Hepatocyte (in vitro differentiated cells): ENCODE measurements around the gene ABCD3. TPM values are rescaled to one million over a fixed set of nuclear protein-coding genes. Genes with fewer than 3 reads are reported as not detected.
A peak's percentile ranks its signal among the peaks of the same experiment; 100 is the strongest.
"Not testable (repeated sequence)": the region's sequence is repeated elsewhere in the genome, so short reads cannot be mapped to it uniquely, and the experiment has no call there.

Source experiments
- DNase-seq: peaks from one replicate; pipeline ENCODE4 v3.0.0-alpha.2; 2016; ENCODE audit warnings: low spot score
- H2AFZ ChIP-seq: fragments of 200-600 bp; sonication (generic); 2 replicates; pipeline ENCODE4 v1.6.0; 2016; ENCODE audit warnings: antibody characterized with exemption, mild to moderate bottlenecking
- H3K27ac ChIP-seq: fragments of 200-600 bp; sonication (generic); 2 replicates; pipeline ENCODE4 v1.5.1; 2016; ENCODE audit warnings: mild to moderate bottlenecking
- H3K27me3 ChIP-seq: fragments of 200-600 bp; sonication (generic); 2 replicates; pipeline ENCODE4 v1.6.1; 2016
- H3K36me3 ChIP-seq: fragments of 200-600 bp; sonication (generic); replicated peaks from 2 replicates; pipeline ENCODE4 v1.5.1; 2016; ENCODE audit warnings: low read depth; ENCODE audit not compliant: insufficient read depth
- H3K4me1 ChIP-seq: fragments of 200-600 bp; sonication (generic); 2 replicates; pipeline ENCODE4 v1.5.1; 2016; ENCODE audit warnings: mild to moderate bottlenecking, moderate library complexity; ENCODE audit not compliant: insufficient read depth
- H3K4me2 ChIP-seq: fragments of 200-600 bp; sonication (generic); 2 replicates; pipeline ENCODE4 v1.6.0; 2016
- H3K4me3 ChIP-seq: fragments of 200-600 bp; sonication (generic); 2 replicates; pipeline ENCODE4 v1.5.1; 2016; ENCODE audit warnings: mild to moderate bottlenecking
- H3K79me2 ChIP-seq: fragments of 200-600 bp; sonication (generic); 2 replicates; pipeline ENCODE4 v1.6.0; 2017; ENCODE audit warnings: mild to moderate bottlenecking
- H3K9me2 ChIP-seq: fragments of 200-600 bp; sonication (generic); replicated peaks from 2 replicates; pipeline ENCODE4 v1.6.0; 2017; ENCODE audit warnings: mild to moderate bottlenecking; ENCODE audit not compliant: insufficient read depth
- H3K9me3 ChIP-seq: fragments of 200-600 bp; sonication (generic); 2 replicates; pipeline ENCODE4 v1.5.1; 2016; ENCODE audit warnings: low read depth, mild to moderate bottlenecking
- H4K20me1 ChIP-seq: fragments of 200-600 bp; sonication (generic); 2 replicates; pipeline ENCODE4 v1.6.0; 2016; ENCODE audit warnings: mild to moderate bottlenecking; ENCODE audit not compliant: insufficient read depth, poor library complexity, severe bottlenecking
- CTCF ChIP-seq: fragments of 200-600 bp; sonication (generic); IDR thresholded peaks from 2 replicates; pipeline ENCODE4 v1.5.1; 2016; ENCODE audit warnings: antibody characterized with exemption, mild to moderate bottlenecking; ENCODE audit not compliant: poor library complexity
- EZH2 ChIP-seq: fragments of 200-600 bp; sonication (generic); IDR thresholded peaks from 2 replicates; pipeline ENCODE4 v1.6.1; 2016; ENCODE audit warnings: antibody characterized with exemption, mild to moderate bottlenecking, borderline replicate concordance
- EZH2phosphoT487 ChIP-seq: fragments of 200-600 bp; sonication (generic); IDR thresholded peaks from one replicate; pipeline ENCODE4 v1.6.1; 2018; ENCODE audit warnings: antibody characterized with exemption, mild to moderate bottlenecking, low read depth, moderate library complexity; ENCODE audit not compliant: unreplicated experiment, severe bottlenecking
- WGBS: methylation state at CpG from one replicate; pipeline ENCODE4 v1.1.6; 2016; ENCODE audit warnings: low lambda C conversion rate; ENCODE audit errors: missing lambda C conversion rate; 5-methylcytosine and 5-hydroxymethylcytosine counted together
- polyA plus RNA-seq: library from polyadenylated mRNA; unstranded; fragments of >200 nt; fragmentation: Nextera tagmentation; extraction: Ambion mirVana; gene quantifications from 2 replicates; pipeline ENCODE4 v1.2.1, GENCODE V29; 2016
- total RNA-seq: library from RNA; depleted of rRNA; stranded (reverse); fragments of >200 nt; gene quantifications from 2 replicates; pipeline ENCODE4 v1.2.3, GENCODE V29; 2014

ABCD3 gene
- total and polyA plus RNA-seq, 2 experiments from 2014 or later: 50.7 to 96.4 TPM

GRCh38 chr1:94428441-94428840 is 10.3 kb downstream of the ABCD3 start:
- Histone ChIP-seq H3K27me3 (no peaks in the 10 kb centered on the region), H3K9me2 (no peaks in the 10 kb centered on the region), H3K4me1 (peaks cover 11% of the 10 kb centered on the region), H3K27ac (peak overlapping the region; percentile 51), H4K20me1 (peaks cover 8% of the 10 kb centered on the region), H3K9me3 (no peaks in the 10 kb centered on the region), H3K36me3 (no peaks in the 10 kb centered on the region), H3K4me3 (no peak overlapping the region), H3K79me2 (peaks cover 96% of the 10 kb centered on the region), H3K4me2 (peak overlapping the region; percentile 48), H2AFZ (no peak overlapping the region)
- 90% methylated on average over 5 of the region's 5 CpGs for WGBS
- DNase-seq: no peak
- TF ChIP-seq EZH2: no peak
- no peak for TF ChIP-seq CTCF
- TF ChIP-seq EZH2phosphoT487: no peak

- H2AFZ ChIP-seq, H3K4me3 ChIP-seq, DNase-seq, H3K9me3 ChIP-seq, H4K20me1 ChIP-seq, H3K27me3 ChIP-seq, H3K36me3 ChIP-seq, H3K9me2 ChIP-seq: not testable (repeated sequence)
- H3K79me2 ChIP-seq: peaks cover 96% of the 10 kb centered on the region
- peaks cover 11% of the 10 kb centered on the region for H3K4me1 ChIP-seq
- H3K4me2 ChIP-seq: peak overlapping the region; percentile 48
- WGBS: 83% methylated on average over 3 of the region's 3 CpGs
- peak overlapping the region; percentile 51 for H3K27ac ChIP-seq
These were observed 10.8 kb downstream of the ABCD3 start for GRCh38 chr1:94428927-94429528.

GRCh38 chr1:94430066-94430465 is 11.9 kb downstream of the ABCD3 start:
- not testable (repeated sequence) for H4K20me1 ChIP-seq, H3K36me3 ChIP-seq, H2AFZ ChIP-seq, H3K9me3 ChIP-seq, H3K27ac ChIP-seq, H3K27me3 ChIP-seq, H3K9me2 ChIP-seq, H3K4me2 ChIP-seq, DNase-seq, H3K4me3 ChIP-seq
- peaks cover 11% of the 10 kb centered on the region for H3K4me1 ChIP-seq
- H3K79me2 ChIP-seq: peaks cover 96% of the 10 kb centered on the region
- 88% methylated on average over 1 of the region's 1 CpG for WGBS

GRCh38 chr1:94433866-94434265 is 15.7 kb downstream of the ABCD3 start:
- H3K4me3 ChIP-seq: no peak overlapping the region
- H4K20me1 ChIP-seq: peaks cover 8% of the 10 kb centered on the region
- H3K9me2 ChIP-seq: no peaks in the 10 kb centered on the region
- WGBS: 96% methylated on average over 2 of the region's 2 CpGs
- H3K4me2 ChIP-seq: no peak overlapping the region
- H2AFZ ChIP-seq: no peak overlapping the region
- DNase-seq: no peak
- H3K36me3 ChIP-seq: no peaks in the 10 kb centered on the region
- no peak overlapping the region for H3K27ac ChIP-seq
- H3K79me2 ChIP-seq: peaks cover 97% of the 10 kb centered on the region
- no peaks in the 10 kb centered on the region for H3K4me1 ChIP-seq
- H3K9me3 ChIP-seq: peaks cover 8% of the 10 kb centered on the region
- TF ChIP-seq EZH2 (no peak), CTCF (no peak), EZH2phosphoT487 (no peak)
- no peaks in the 10 kb centered on the region for H3K27me3 ChIP-seq
